Daoy (cell line): ENCODE measurements around the gene COPS4. TPM values are rescaled to one million over a fixed set of nuclear protein-coding genes. Genes with fewer than 3 reads are reported as not detected.
A peak's percentile ranks its signal among the peaks of the same experiment; 100 is the strongest.
"Not testable (repeated sequence)": the region's sequence is repeated elsewhere in the genome, so short reads cannot be mapped to it uniquely, and the experiment has no call there.

Source experiments
- DNase-seq: peaks from one replicate; pipeline ENCODE4 v3.0.0-alpha.2; 2015; ENCODE audit warnings: low read depth
- total RNA-seq: library from RNA; depleted of rRNA; stranded (reverse); fragments of >200 nt; shearing (Covaris generic); gene quantifications from 2 replicates; pipeline ENCODE4 v1.2.3, GENCODE V29; 2014

The COPS4 gene
- total RNA-seq, 1 experiment from 2014 or later = 45.4 TPM

DNA sequence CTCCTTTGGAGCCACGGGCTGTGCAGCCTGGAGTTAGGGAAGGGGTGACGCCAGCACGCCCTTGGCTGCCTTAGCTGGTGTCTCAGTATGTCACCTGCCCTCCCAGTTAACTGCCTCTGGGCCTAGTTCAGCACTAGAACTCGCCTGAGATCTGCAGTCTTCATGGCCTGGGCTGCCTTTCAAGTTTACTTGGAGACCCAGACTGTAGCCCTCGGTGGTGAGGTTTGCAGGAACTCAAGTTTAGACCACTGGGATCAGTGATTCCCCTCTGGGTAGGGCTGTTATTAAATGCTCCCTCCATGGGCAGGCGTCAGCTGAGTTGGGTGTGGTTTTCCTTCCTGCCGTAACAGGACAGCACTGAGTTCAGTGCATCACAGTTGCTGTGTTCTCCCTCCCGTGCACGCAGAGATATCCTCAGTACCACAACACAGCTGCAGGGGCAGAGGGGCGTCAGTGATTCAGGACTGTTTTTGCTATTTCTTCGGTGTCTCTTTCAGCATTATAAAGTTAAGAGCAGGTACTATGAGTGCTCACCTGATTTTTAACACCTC is 49.0 kb downstream of the COPS4 start:
- DNase-seq = no peak

GRCh38 chr4:83084956-83085355 is 50.0 kb downstream of the COPS4 start:
- not testable (repeated sequence) for DNase-seq

DNA sequence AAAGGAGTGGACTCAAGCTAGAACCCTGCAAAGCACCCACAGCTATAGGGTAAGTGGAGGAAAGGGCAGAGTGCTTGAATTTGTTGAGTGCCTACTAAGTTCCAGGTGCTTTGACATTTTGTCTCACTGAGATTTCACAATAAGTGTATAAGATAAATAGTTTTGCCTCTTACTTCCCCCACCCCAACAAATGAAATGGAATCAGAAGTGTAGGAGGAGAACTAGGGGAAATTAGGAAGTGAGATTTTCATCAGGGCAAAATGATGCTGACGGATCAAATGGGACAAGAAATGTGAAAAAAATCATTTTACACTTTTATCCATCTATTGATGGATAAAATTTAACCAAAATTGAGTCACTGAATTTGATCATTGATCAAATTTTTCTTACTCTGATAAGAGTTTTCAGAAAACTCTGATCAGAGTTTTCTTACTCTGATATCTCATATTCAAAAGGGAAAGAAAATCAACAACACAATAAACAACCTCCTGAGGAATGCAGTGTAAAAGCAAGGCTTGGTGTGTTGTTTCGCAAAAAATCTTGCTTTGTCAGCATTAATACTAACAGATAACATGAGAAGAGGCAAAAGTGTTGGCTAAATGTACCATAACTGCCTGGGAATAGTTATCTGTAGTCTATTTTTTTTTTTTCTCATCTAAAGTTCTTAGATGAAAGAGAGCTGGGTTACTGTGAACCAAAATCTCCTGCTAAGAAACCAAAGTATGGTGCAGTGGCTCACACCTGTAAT is 54.6 kb downstream of the COPS4 start:
- no peak for DNase-seq

GRCh38 chr4:83093060-83093640 is 58.2 kb downstream of the COPS4 start:
- no peak for DNase-seq

GRCh38 chr4:83096397-83096796 is 61.4 kb downstream of the COPS4 start:
- no peak for DNase-seq

- DNase-seq = no peak
Measured at GRCh38 chr4:83104991-83105390, 70.0 kb downstream of the COPS4 start.

- no peak for DNase-seq
Measured at GRCh38 chr4:83107631-83108030, 72.6 kb downstream of the COPS4 start.

DNA sequence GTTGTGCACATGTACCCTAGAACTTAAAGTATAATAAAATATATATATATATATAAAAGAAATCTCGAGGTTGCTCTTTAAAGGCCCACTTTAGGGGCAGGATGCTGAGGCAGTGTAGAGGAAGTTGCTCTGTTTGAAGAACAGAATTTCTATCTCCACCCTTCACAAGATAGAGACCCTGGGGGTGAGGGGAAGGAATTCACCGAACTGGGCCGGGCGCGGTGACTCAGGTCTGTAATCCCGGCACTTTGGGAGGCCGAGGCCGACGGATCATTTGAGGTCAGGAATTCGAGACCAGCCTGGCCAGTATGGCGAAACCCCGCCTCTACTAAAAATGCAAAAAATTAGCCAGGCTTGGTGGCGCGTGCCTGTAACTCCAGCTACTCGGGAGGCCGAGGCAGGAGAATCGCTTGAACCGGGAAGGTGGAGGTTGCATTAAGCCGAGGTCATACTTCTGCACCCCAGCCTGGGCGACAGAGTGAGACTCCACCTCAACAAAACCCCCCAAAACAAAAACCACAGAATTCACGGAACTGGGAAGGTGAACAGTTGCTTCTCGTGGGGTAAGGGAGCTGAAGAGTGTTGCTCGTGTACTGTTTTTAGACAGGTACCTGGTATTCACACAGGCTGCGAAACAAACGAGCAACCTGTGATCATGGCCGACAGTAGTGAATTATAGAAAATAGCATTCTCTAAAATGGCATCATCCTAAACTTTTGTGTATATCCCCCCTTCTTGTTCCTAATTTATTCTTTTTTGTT is 73.3 kb downstream of the COPS4 start:
- no peak for DNase-seq

DNA sequence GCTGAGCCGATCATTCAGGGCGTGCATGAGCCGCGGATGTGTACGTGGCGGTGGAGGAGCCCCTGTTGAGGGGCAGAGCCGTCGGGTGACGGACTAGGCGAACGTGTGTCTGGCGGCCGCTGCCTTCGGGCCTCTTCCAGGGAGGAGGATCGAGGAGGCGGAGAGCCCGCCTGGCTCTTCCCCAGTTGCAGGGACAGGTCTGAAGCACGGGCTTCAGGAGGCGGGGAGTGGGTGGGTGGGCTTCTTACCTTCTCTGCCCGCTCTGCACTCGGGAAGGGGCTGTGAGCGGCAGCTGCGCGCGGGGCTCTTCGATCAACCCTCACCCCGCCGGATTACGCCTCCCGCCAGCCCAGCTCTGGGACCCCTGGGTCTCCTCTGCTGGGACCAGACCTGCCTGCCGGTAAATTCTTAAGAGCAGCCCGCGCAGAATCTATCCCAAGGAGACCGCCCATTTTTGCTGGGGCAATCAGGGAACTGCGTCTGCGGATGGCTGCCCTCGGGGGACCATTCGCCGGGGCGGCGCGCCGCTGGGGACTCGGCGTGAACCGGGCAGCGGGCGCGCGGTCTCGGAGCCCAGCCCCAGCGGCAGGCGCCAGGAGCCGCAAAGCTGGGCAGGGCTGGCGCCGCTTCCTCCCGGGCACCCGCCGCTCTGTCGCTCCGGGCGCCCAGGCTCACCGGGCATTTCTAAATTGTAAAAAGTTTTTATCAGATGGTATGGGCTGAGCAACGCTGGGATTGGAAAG is 74.7 kb downstream of the COPS4 start:
- peak; percentile 29 for DNase-seq

- DNase-seq = peak; percentile 82
Measured at GRCh38 chr4:83110223-83110945, 75.4 kb downstream of the COPS4 start.

GRCh38 chr4:83110970-83111750 is 76.2 kb downstream of the COPS4 start:
- no peak for DNase-seq

DNA sequence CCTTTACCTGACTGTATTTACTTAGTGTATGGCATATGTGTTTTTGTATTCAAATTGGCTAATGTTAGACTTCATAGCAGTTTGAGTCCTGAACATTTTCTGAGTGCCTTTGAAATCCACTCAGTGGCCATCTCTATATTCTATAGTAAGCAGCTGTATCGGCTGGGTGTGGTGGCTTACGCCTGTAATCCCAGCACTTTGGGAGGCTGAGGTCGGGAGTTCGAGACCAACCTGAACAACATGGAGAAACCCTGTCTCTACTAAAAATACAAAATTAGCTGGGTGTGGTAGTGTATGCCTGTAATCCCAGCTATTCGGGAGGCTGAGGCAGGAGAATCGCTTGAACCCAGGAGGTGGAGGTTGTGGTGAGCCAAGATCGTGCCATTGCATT is 76.8 kb downstream of the COPS4 start:
- DNase-seq = not testable (repeated sequence)

DNA sequence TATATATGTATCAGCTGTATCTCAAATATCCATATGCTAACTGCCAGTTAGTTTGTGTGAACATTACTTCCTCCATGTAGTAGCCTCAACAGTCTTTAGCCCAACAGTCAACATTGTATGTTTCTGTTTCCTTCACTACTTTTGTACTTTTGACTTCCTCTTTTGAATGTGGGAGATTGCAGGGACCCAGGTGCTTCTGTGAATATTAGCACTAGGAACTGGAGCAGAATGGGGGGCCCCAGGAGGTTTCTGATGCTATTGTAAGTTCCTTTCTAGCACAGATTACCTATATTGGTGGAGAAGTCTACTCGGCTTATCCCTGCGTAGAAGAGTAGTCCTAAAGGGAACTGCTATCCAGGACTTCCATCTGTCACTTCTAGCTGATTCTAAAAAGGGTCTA is 77.2 kb downstream of the COPS4 start:
- no peak for DNase-seq

DNA sequence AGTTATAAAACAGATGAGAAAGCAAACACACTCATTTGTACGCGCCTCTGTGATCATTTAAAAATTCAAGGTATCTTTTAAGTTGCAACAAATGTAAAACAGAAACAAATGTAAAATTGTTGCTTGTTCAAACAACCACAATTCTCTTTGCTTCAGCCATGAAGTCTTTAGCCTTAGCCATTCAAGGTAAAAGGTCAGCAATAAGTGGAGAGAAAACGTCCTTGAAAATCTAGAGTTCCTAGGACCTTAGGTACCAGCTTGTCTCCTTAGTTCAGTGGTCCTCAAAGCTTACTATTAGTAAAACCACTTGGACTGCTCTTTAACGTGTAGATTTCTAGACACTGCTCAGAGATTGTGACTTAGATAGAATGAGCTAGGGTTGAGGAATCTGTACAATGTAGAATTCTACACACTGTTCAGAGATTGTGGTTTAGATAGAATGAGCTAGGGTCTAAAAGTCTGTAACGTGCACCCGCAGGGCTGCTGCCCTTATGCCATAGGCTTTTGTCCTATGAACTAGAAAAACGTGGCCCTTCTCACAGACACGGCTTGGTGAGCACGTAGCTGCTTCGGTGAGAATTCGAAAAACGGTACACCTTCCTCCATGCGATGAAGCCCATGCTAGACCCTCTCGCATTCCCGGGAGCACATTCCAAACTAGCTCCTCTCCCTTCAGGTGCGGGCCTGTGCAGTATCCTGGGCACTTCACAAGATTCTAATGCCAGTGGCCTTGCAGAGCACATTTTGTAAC is 77.9 kb downstream of the COPS4 start:
- DNase-seq = no peak

DNA sequence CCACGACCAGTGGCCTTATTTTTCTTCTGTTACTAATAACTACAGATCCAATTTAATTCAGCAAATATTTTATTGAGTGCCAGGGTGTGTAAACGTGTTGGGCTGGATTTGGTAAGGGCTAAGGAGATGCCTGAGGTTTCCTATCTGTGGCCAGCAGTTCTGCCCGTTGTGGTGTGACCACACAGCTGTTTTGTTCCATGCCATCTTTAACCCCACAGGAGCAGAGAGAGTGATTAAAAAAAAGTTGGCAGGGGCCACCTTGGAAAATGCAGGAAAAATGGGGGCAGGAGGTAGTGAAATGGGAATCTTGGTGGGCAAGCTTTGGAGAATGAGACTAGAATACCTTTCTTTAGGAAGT is 78.4 kb downstream of the COPS4 start:
- no peak for DNase-seq

DNA sequence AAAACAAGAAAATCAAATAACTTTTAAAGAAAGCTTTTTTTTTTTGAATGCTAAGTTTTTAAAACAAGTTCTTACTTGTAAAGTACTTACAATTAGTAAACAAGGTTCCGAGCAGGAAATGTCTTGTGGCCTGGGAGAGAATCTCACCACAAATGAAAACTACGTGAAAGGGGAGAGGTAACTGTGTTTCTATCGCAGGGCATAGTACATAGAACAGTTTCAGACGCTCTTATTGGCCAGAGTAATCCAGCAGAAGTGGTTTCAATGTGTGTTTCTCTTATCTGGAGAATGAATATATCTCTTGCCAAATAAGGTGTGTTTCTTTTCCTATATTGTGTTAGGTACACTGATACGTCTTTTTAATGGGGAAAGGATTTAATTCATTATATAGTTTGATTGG is 79.6 kb downstream of the COPS4 start, which contains the start of gene PLAC8:
PLAC8 (minus strand) TSS at position 154 of the 400 bp plus-strand sequence. CDS start 6,808 bp downstream, outside the sequence.
- peak; percentile 6 for DNase-seq

- DNase-seq = no peak
Measured at GRCh38 chr4:83115000-83115399, 80.0 kb downstream of the COPS4 start.

DNA sequence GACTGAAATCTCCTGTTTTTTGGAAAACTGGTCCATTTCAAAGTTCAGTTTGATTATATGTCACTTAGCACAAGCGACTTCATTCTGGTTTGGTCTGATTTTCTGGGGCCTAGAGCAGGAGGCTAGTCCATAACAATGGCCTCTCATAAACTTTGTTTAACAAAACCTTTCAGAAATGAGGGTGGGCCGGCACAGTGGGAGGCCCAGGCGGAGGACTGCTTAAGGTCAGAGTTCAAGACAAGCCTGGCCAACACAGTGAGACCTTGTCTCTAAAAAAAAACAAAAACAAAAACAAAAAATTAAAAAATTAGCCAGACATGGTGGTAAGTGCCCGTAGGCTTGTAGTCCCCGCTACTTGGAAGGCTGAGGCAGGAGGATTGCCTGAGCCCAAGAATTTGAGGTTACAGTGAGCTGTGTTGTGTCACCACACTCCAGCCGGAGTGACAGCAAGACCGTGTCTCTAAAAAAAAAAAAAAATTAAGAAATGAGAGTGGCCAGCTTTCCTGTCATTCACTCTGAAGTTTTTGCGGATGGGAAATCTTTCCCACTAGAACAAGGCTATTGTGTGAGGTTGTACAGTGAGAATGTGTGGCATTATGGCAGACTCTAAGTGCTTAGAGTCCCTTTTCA is 80.8 kb downstream of the COPS4 start:
- DNase-seq = no peak

- DNase-seq = no peak
Measured at GRCh38 chr4:83118869-83119268, 83.9 kb downstream of the COPS4 start.
